Kasumi-1 (cell line): Measurements from ENCODE around the gene SMIM24.
A peak's percentile ranks its signal among the peaks of the same experiment; 100 is the strongest.
"Not testable (repeated sequence)": the region's sequence is repeated elsewhere in the genome, so short reads cannot be mapped to it uniquely, and the experiment has no call there.

ENCODE experiments used
- DNase-seq, 2 experiments: peaks; one replicate each; lab custom pipeline; 2025; lab: John Stamatoyannopoulos, UW

The SMIM24 gene

GRCh38 chr19:3455960-3456601 lies 24.2 kb downstream of the SMIM24 start:
- no peak for DNase-seq

GRCh38 chr19:3455393-3455955 lies 24.9 kb downstream of the SMIM24 start:
- no peak for DNase-seq

- DNase-seq: no peak
These were observed 25.5 kb downstream of the SMIM24 start for GRCh38 chr19:3454656-3455392.

GRCh38 chr19:3453840-3454239 lies 26.5 kb downstream of the SMIM24 start:
- no peak for DNase-seq

GRCh38 chr19:3452942-3453214 lies 27.4 kb downstream of the SMIM24 start:
- not testable (repeated sequence) for DNase-seq

GRCh38 chr19:3452171-3452941 lies 28.0 kb downstream of the SMIM24 start:
- no peak for DNase-seq

GRCh38 chr19:3451451-3451866 lies 28.9 kb downstream of the SMIM24 start:
- no peak for DNase-seq

- DNase-seq: peak in 1 of 2 experiments; percentile 24
These were observed 29.4 kb downstream of the SMIM24 start for GRCh38 chr19:3450796-3451411.

- DNase-seq: no peak
These were observed 31.6 kb downstream of the SMIM24 start for GRCh38 chr19:3448616-3449334.

- DNase-seq: not testable (repeated sequence)
These were observed 33.7 kb downstream of the SMIM24 start for GRCh38 chr19:3446657-3447056.

- no peak for DNase-seq
These were observed 35.6 kb downstream of the SMIM24 start for GRCh38 chr19:3444695-3445234.

GRCh38 chr19:3443840-3444694 lies 36.3 kb downstream of the SMIM24 start:
- DNase-seq: peak; percentile 91 to 94

- no peak for DNase-seq
These were observed 37.7 kb downstream of the SMIM24 start for GRCh38 chr19:3442487-3443071.

- no peak for DNase-seq
These were observed 38.4 kb downstream of the SMIM24 start for GRCh38 chr19:3441986-3442329.

- no peak for DNase-seq
These were observed 39.0 kb downstream of the SMIM24 start for GRCh38 chr19:3441089-3441985.

GRCh38 chr19:3440082-3440481 lies 40.2 kb downstream of the SMIM24 start:
- peak; percentile 52 to 54 for DNase-seq

GRCh38 chr19:3434630-3435553 lies 45.4 kb downstream of the SMIM24 start:
- DNase-seq: peak; percentile 85 to 89
